Measurements from ENCODE around the gene RDH11. TPM values are rescaled to one million over a fixed set of nuclear protein-coding genes. Genes with fewer than 3 reads are reported as not detected.
A peak's percentile ranks its signal among the peaks of the same experiment; 100 is the strongest.

RDH11 gene
- total and polyA plus RNA-seq, 10 of the 15 experiments (the other 5 are each of a cell fraction or from before 2014, with no cell fraction given) = 49.7 to 161 (median 77.2) TPM

DNA sequence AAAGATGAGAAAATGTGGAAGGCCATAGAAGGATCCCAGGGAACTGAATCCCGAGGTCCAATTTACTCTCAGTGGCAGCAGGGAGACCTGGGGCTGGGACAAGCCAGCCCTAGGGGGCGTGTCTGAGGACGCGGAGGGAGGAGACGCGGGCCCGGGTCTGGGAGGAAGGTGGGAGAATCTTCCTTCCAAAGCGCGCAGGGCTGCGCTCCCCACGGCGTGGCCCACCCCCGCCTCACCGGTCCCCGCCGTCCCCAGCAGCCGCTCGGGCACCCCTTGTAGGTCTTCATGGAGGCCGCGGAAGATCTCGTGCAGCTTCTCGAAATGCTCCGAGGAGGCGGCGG, 21.5 kb downstream of the RDH11 start (continued):
- TF ChIP-seq, protein P1, sequence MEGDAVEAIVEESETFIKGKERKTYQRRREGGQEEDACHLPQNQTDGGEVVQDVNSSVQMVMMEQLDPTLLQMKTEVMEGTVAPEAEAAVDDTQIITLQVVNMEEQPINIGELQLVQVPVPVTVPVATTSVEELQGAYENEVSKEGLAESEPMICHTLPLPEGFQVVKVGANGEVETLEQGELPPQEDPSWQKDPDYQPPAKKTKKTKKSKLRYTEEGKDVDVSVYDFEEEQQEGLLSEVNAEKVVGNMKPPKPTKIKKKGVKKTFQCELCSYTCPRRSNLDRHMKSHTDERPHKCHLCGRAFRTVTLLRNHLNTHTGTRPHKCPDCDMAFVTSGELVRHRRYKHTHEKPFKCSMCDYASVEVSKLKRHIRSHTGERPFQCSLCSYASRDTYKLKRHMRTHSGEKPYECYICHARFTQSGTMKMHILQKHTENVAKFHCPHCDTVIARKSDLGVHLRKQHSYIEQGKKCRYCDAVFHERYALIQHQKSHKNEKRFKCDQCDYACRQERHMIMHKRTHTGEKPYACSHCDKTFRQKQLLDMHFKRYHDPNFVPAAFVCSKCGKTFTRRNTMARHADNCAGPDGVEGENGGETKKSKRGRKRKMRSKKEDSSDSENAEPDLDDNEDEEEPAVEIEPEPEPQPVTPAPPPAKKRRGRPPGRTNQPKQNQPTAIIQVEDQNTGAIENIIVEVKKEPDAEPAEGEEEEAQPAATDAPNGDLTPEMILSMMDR (IDR thresholded peaks at IDR 0.05 in 2 of 3, conservative IDR thresholded peaks at IDR 0.05 in 1 of 3; ENCODE audit: control insufficient read depth in 2 of 3, extremely low read depth in 1 of 3, insufficient read depth in 1 of 3, low read depth in 3 of 3, low read length in 3 of 3) = peak in 2 of 3 experiments; percentile 5 to 19; a peak in 1 of 6 replicates
- TF ChIP-seq, protein P2, sequence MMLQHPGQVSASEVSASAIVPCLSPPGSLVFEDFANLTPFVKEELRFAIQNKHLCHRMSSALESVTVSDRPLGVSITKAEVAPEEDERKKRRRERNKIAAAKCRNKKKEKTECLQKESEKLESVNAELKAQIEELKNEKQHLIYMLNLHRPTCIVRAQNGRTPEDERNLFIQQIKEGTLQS (IDR thresholded peaks at IDR 0.05; ENCODE audit: borderline replicate concordance, extremely low read depth, low read depth, low read length) = no peak
- no peak for TF ChIP-seq NR2C2 (IDR thresholded peaks at IDR 0.05; ENCODE audit: borderline replicate concordance, control insufficient read depth, insufficient read length, low read depth)
- no peak for TF ChIP-seq YY1 (IDR thresholded peaks at IDR 0.05; ENCODE audit: low read depth, low read length)
- TF ChIP-seq JUND (IDR thresholded peaks at IDR 0.05; ENCODE audit: low read depth, low read length) = no peak
- no peak for TF ChIP-seq ZNF207 (IDR thresholded peaks at IDR 0.05; ENCODE audit: borderline replicate concordance)
- TF ChIP-seq SPI1 (IDR thresholded peaks at IDR 0.05; ENCODE audit: borderline replicate concordance, insufficient read depth, low read depth, low read length) = no peak
- no peak for TF ChIP-seq EED (IDR thresholded peaks at IDR 0.05; ENCODE audit: low read depth)
- TF ChIP-seq NRF1 (conservative IDR thresholded peaks at IDR 0.05; ENCODE audit: low read depth, low read length) = no peak

DNA sequence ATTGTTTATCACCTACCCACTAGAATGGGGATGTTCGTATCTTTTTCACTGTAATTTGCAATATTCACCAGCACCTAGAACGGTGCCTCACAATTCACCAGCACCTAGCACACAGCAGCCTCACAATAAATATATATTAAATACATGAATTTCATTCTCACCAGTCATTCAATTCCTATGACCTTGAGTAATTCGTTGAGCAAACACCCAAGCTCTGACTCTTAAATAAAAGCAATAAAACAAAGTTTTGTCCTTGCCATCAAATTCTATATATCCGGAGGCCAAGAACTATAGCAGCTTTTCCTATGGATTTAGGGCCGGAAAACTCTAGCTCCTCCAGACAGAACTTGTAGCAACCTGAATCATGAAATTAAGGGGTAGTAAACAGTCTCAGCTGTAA, 22.1 kb downstream of the RDH11 start:
- no peak for TF ChIP-seq HDAC6 (IDR thresholded peaks at IDR 0.05; ENCODE audit: unreplicated experiment)
- H3K9me3 ChIP-seq (replicated peaks; ENCODE audit: control insufficient read depth, insufficient read depth, low read length) = no peaks in the 10 kb centered on the region
- ATAC-seq = no peak
- 37% methylated on average over 5 of the region's 5 CpGs for WGBS (ENCODE audit: insufficient coverage, insufficient replicate concordance, low lambda C conversion rate, missing lambda C conversion rate)
- CTCF ChIA-PET = interaction anchor here (0.7 to 15.6 kb wide), 12 partner anchors 20 to 1170 kb away, joined by 3 to 223 read pairs (median 4); partner anchors contain the start of genes PIGH, RDH11 and RDH12
- peaks cover 1 to 3% of the 10 kb centered on the region in 2 experiments; a peak in 3 of 4 replicates for H3K36me3 ChIP-seq (ENCODE audit: control insufficient read depth in 2 of 2, insufficient read depth in 2 of 2, low read length in 1 of 2)
- peak overlapping the region; percentile 90 for H3K4me2 ChIP-seq (ENCODE audit: control insufficient read depth, insufficient read depth)
- peaks cover 5% of the 10 kb centered on the region; the same call in 1 of the 2 replicates for H4K20me1 ChIP-seq (ENCODE audit: control insufficient read depth, insufficient read depth)
- H2AFZ ChIP-seq (ENCODE audit: control insufficient read depth, low read depth, low read length) = no peak overlapping the region
- no peak for FAIRE-seq
- in situ Hi-C loops (cut with MboI) = no loop called here
- DNase-seq (ENCODE audit: low read depth, low spot score) = no peak
- peaks cover 14% of the 10 kb centered on the region for H3K4me1 ChIP-seq (ENCODE audit: control insufficient read depth, insufficient read depth, low read length)
- POLR2A ChIA-PET = interaction anchor here (1.0 to 8.0 kb wide), 3 partner anchors 20 to 73 kb away, joined by 4 to 71 read pairs (median 4); partner anchors contain the start of genes PIGH and RDH11
- peak overlapping the region; percentile 85 for H3K4me3 ChIP-seq
- RAD21 ChIA-PET (ENCODE audit: unreplicated experiment) = interaction anchor here (0.8 to 1.6 kb wide), 3 partner anchors 22 to 31 kb away, joined by 3 to 8 read pairs (median 6); partner anchors contain the start of gene RDH11
- no peak overlapping the region; the same call in 1 of the 2 replicates for H3K27ac ChIP-seq (ENCODE audit: control insufficient read depth, insufficient read depth)
- BruUV-seq (replicated peaks) = TSS peak; percentile 61
- H3K27me3 ChIP-seq (replicated peaks in 1 of 2; ENCODE audit: control insufficient read depth in 2 of 2, insufficient read depth in 2 of 2, low read length in 1 of 2) = no peaks in the 10 kb centered on the region
- SMC1A ChIA-PET (ENCODE audit: uncharacterized antibody, unreplicated experiment) = interaction anchor here (0.6 to 9.1 kb wide), 11 partner anchors 9 to 308 kb away, joined by 3 to 131 read pairs (median 4); partner anchors contain the start of genes RDH11 and RDH12
- H3K9ac ChIP-seq (ENCODE audit: control insufficient read depth, insufficient read depth, low read length) = peak overlapping the region; percentile 97
- intact Hi-C loops (cut with micrococcal nuclease; ENCODE audit: unreplicated experiment) = no loop called here
- peaks cover 31% of the 10 kb centered on the region for H3K79me2 ChIP-seq (ENCODE audit: control insufficient read depth, insufficient read depth, low read length)
